Activated CD4-positive, alpha-beta T cell treated with anti-CD3 and anti-CD28 coated beads for 48 hours (primary cell): ENCODE data around the gene SNX20.

Source experiments
- DNase-seq: peaks from one replicate; pipeline ENCODE4 v3.0.0-alpha.2; 2020

Gene SNX20

GRCh38 chr16:50632927-50633800 is 47.9 kb downstream of the SNX20 start:
- DNase-seq = no peak

GRCh38 chr16:50631985-50632576 is 49.0 kb downstream of the SNX20 start:
- DNase-seq = no peak

- no peak for DNase-seq
Observed at GRCh38 chr16:50631249-50631984, 49.7 kb downstream of the SNX20 start.

- DNase-seq = no peak
Observed at GRCh38 chr16:50630394-50631020, 50.6 kb downstream of the SNX20 start.

GRCh38 chr16:50629334-50629733 is 51.8 kb downstream of the SNX20 start:
- no peak for DNase-seq

GRCh38 chr16:50628156-50628802 is 52.8 kb downstream of the SNX20 start:
- DNase-seq = no peak

GRCh38 chr16:50627419-50627818 is 53.7 kb downstream of the SNX20 start:
- DNase-seq = peak; percentile 57

- DNase-seq = no peak
Observed at GRCh38 chr16:50626868-50627267, 54.2 kb downstream of the SNX20 start.

GRCh38 chr16:50625374-50625773 is 55.7 kb downstream of the SNX20 start:
- DNase-seq = no peak

GRCh38 chr16:50624449-50624970 is 56.6 kb downstream of the SNX20 start:
- DNase-seq = no peak

- no peak for DNase-seq
Observed at GRCh38 chr16:50622643-50623369, 58.3 kb downstream of the SNX20 start.

- no peak for DNase-seq
Observed at GRCh38 chr16:50622029-50622428, 59.1 kb downstream of the SNX20 start.
